Measurements from ENCODE around the gene PLXNB3. TPM values are rescaled to one million over a fixed set of nuclear protein-coding genes. Genes with fewer than 3 reads are reported as not detected.
"Not testable (repeated sequence)": the region's sequence is repeated elsewhere in the genome, so short reads cannot be mapped to it uniquely, and the experiment has no call there.

The PLXNB3 gene
- total RNA-seq, 1 donor from 2014 or later = not detected

DNA sequence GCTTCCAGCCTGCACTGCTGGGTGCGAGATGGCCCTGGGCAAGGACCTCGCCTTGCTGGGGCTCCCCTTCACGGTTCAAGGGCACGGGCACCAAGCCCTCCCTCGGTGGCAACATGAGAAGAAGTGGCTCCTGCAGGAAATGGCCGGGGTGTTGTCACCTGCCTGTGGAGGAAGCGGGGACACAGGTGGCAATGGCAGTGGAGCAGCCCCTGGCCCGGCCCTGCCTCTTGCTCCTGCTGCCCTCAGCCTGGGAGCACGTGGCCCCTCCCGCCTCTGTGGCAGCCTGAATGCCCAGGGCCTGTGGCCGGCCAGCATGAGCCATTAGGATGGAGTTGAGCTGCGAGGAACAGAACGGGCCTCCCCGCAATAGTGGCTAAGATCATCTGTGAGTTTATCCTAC, 22.6 kb upstream of the PLXNB3 start:
- Mint-ChIP-seq H3K27me3 (no peaks in the 10 kb centered on the region), H3K36me3 (ENCODE audit: low read depth) (peaks cover 9% of the 10 kb centered on the region), H3K27ac (no peak overlapping the region), H3K4me3 (no peak overlapping the region), H3K9me3 (no peaks in the 10 kb centered on the region), H3K4me1 (peaks cover 36% of the 10 kb centered on the region)
- TF ChIP-seq CTCF (IDR thresholded peaks at IDR 0.05) = no peak
- ATAC-seq (ENCODE audit: low read depth) (no peak), DNase-seq (no peak)
- CTCF ChIA-PET = no interaction called here
- intact Hi-C loops (cut with micrococcal nuclease) = no loop called here
- POLR2A ChIA-PET = no interaction called here

DNA sequence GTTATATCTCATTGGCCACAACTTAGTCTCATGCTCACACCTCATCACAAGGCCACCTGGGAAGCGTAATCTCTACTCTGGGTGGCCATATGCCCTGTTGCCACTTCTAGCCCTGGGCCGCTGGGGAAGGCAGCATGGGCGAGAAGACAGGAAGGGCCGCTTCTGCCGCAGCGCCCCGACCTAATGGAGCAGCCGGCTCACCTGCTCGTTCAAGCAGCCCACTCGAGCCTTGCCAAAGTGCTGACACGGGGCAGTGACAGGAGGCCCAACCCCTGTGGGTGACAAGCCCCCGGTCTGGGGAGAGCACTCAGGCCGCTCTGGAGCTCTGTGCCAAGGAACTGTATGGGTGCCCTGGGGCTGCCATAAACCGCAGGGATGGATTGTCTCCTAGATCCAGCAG, 21.9 kb upstream of the PLXNB3 start:
- intact Hi-C loops (cut with micrococcal nuclease); H3K9me3 Mint-ChIP-seq; H3K4me3 Mint-ChIP-seq; CTCF ChIA-PET; POLR2A ChIA-PET; H3K27ac Mint-ChIP-seq; ATAC-seq (ENCODE audit: low read depth); H3K36me3 Mint-ChIP-seq (ENCODE audit: low read depth); DNase-seq; H3K27me3 Mint-ChIP-seq: not testable (repeated sequence)
- peaks cover 36% of the 10 kb centered on the region for H3K4me1 Mint-ChIP-seq

DNA sequence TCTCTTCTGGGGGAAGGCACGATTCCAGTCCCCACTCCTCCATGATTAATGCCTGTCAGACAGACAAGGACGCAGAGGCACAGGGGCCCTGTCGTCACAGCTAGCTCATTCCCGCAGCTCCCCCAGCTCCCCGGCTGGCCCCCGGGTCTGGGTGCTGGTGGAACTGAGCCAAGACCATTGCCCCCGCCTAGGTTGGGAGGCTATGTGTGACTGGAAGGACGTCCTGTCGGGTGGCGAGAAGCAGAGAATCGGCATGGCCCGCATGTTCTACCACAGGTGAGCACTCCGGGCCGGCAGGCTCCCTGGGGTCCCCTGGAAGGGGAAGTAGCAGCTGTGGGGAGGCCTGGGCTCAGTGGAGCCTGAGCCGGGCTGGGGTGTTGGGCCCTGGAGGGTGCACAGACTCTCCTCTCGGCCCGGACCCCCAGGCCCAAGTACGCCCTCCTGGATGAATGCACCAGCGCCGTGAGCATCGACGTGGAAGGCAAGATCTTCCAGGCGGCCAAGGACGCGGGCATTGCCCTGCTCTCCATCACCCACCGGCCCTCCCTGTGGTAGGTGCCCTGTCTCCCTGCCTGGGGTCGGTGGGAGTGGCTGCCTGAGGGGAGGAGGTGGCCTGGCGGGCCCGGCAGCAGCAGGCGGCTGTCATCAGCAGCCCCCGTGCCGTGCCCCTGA, 21.1 kb upstream of the PLXNB3 start:
- H3K36me3 Mint-ChIP-seq (ENCODE audit: low read depth); DNase-seq; ATAC-seq (ENCODE audit: low read depth); POLR2A ChIA-PET; intact Hi-C loops (cut with micrococcal nuclease); H3K9me3 Mint-ChIP-seq; H3K27me3 Mint-ChIP-seq; H3K4me3 Mint-ChIP-seq; H3K27ac Mint-ChIP-seq; CTCF ChIA-PET: not testable (repeated sequence)
- H3K4me1 Mint-ChIP-seq = peaks cover 36% of the 10 kb centered on the region

- H3K4me1 Mint-ChIP-seq = peaks cover 36% of the 10 kb centered on the region
- DNase-seq; H3K36me3 Mint-ChIP-seq (ENCODE audit: low read depth); H3K9me3 Mint-ChIP-seq; H3K27ac Mint-ChIP-seq; H3K4me3 Mint-ChIP-seq; intact Hi-C loops (cut with micrococcal nuclease); CTCF ChIA-PET; POLR2A ChIA-PET; H3K27me3 Mint-ChIP-seq; ATAC-seq (ENCODE audit: low read depth): not testable (repeated sequence)
Measured at GRCh38 chrX:153743468-153744209, 20.4 kb upstream of the PLXNB3 start.

DNA sequence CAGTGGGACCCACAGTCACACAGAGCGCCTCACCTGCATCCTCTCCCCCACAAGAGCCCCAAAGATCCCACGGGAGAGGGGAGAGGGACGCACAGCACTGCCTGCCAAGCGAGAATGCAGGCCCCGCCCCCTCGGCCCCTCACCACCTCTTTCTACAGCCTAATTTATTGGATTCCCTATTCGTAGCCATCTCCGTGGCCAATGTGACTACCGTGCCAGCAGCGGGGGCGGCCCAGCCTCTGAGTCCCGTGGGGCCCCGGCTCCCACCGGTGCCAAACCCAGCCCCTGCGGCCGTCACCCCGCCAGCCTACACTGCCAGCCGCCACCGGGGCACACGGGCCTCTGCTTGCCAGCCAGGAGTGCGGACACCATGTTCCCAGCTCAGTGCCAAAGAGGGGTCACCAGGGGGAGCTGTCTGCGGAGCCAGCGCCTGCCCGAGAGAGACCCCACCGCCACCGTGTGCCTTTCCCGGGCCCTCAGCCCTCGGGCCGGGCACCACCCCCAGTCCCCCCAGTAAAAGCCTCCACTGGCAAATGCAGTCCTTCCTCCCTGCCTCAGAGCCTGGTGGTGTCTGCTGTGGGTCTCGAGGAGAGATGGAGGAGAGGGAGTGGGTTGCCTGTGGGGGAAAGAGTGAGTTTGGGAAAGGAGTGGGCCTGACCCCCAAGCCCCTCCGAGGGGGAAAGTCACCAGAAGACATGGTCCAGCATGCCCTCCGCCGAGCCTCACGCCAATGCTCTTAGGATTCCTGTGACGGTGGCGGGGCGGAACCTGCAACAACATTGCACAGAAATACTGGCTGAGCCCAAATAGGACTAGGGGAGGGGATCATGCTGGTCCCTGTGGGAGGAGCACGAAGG, 19.6 kb upstream of the PLXNB3 start:
- Mint-ChIP-seq H3K9me3 (no peaks in the 10 kb centered on the region), H3K27me3 (no peaks in the 10 kb centered on the region), H3K36me3 (ENCODE audit: low read depth) (no peaks in the 10 kb centered on the region), H3K27ac (no peak overlapping the region), H3K4me3 (no peak overlapping the region), H3K4me1 (peaks cover 36% of the 10 kb centered on the region)
- DNase-seq = no peak
- CTCF ChIA-PET = no interaction called here
- POLR2A ChIA-PET = no interaction called here
- intact Hi-C loops (cut with micrococcal nuclease) = no loop called here
- TF ChIP-seq CTCF (IDR thresholded peaks at IDR 0.05) = no peak
- no peak for ATAC-seq (ENCODE audit: low read depth)

- POLR2A ChIA-PET; ATAC-seq (ENCODE audit: low read depth); intact Hi-C loops (cut with micrococcal nuclease); CTCF ChIA-PET; H3K27ac Mint-ChIP-seq; H3K4me3 Mint-ChIP-seq; H3K27me3 Mint-ChIP-seq; DNase-seq; H3K9me3 Mint-ChIP-seq; H3K36me3 Mint-ChIP-seq (ENCODE audit: low read depth): not testable (repeated sequence)
- peaks cover 39% of the 10 kb centered on the region for H3K4me1 Mint-ChIP-seq
Measured at GRCh38 chrX:153745067-153745433, 19.0 kb upstream of the PLXNB3 start.

GRCh38 chrX:153746359-153746758, 17.7 kb upstream of the PLXNB3 start:
- Mint-ChIP-seq H3K4me1 (peaks cover 37% of the 10 kb centered on the region), H3K4me3 (no peak overlapping the region), H3K9me3 (no peaks in the 10 kb centered on the region), H3K27ac (no peak overlapping the region), H3K36me3 (ENCODE audit: low read depth) (no peaks in the 10 kb centered on the region), H3K27me3 (no peaks in the 10 kb centered on the region)
- DNase-seq (no peak), ATAC-seq (ENCODE audit: low read depth) (no peak)
- POLR2A ChIA-PET = no interaction called here
- CTCF ChIA-PET = no interaction called here
- intact Hi-C loops (cut with micrococcal nuclease) = no loop called here
- TF ChIP-seq CTCF (IDR thresholded peaks at IDR 0.05) = no peak

DNA sequence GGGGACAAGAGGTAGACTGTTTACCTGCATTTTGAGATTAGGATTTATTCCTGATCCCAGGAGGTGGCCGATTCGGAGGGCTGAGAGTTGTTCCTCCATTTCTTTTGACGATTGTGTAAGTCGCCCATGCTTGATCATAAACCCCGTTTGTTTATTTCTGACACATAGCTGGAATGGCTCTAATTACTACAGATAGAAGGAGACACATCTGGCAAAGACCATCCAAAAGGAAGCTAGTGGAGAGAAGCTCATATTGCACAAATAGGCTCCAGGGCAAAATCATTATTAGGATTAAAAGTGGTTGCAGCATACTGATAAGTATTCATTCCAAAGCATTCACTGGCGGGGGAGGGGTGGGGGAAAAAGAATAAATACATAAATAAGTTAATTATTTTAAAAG, 17.1 kb upstream of the PLXNB3 start:
- H3K9me3 Mint-ChIP-seq; H3K27me3 Mint-ChIP-seq; DNase-seq; CTCF ChIA-PET; intact Hi-C loops (cut with micrococcal nuclease); ATAC-seq (ENCODE audit: low read depth); H3K4me3 Mint-ChIP-seq; POLR2A ChIA-PET; H3K27ac Mint-ChIP-seq; H3K36me3 Mint-ChIP-seq (ENCODE audit: low read depth): not testable (repeated sequence)
- peaks cover 32% of the 10 kb centered on the region for H3K4me1 Mint-ChIP-seq

- H3K36me3 Mint-ChIP-seq (ENCODE audit: low read depth); ATAC-seq (ENCODE audit: low read depth); H3K27me3 Mint-ChIP-seq; DNase-seq; CTCF ChIA-PET; POLR2A ChIA-PET; H3K27ac Mint-ChIP-seq; H3K4me3 Mint-ChIP-seq; H3K9me3 Mint-ChIP-seq; intact Hi-C loops (cut with micrococcal nuclease): not testable (repeated sequence)
- H3K4me1 Mint-ChIP-seq = peaks cover 23% of the 10 kb centered on the region
Measured at GRCh38 chrX:153749017-153749416, 15.0 kb upstream of the PLXNB3 start.
